ENCODE results near the gene LRRC3B.

Gene LRRC3B

GRCh38 chr3:26588931-26589330, 33.6 kb upstream of the LRRC3B start:
- Histone ChIP-seq H2AFZ (ENCODE audit: low read depth) (no peak overlapping the region), H4K20me1 (ENCODE audit: insufficient read depth) (no peaks in the 10 kb centered on the region), H3K4me2 (no peak overlapping the region), H3K9ac (no peak overlapping the region), H3K4me1 (ENCODE audit: low read depth, poor library complexity, severe bottlenecking) (no peaks in the 10 kb centered on the region), H3K36me3 (ENCODE audit: insufficient read depth) (no peaks in the 10 kb centered on the region), H3K27me3 (ENCODE audit: insufficient read depth, low read depth) (no peaks in the 10 kb centered on the region), H3K79me2 (ENCODE audit: insufficient read depth, low read depth) (no peaks in the 10 kb centered on the region), H3K27ac (no peak overlapping the region), H3K4me3 (IDR thresholded peaks at IDR 0.05; ENCODE audit: insufficient read depth, low read depth, low read length) (no peak overlapping the region)
- TF ChIP-seq CTCF (conservative IDR thresholded peaks at IDR 0.05; ENCODE audit: low read depth, low read length) = no peak

- no peak for TF ChIP-seq CTCF (conservative IDR thresholded peaks at IDR 0.05; ENCODE audit: low read depth, low read length)
- no peaks in the 10 kb centered on the region for H3K27me3 ChIP-seq (ENCODE audit: insufficient read depth, low read depth)
- no peaks in the 10 kb centered on the region for H3K4me1 ChIP-seq (ENCODE audit: low read depth, poor library complexity, severe bottlenecking)
These were observed 32.9 kb upstream of the LRRC3B start for GRCh38 chr3:26589678-26590077.

GRCh38 chr3:26590919-26591484, 31.6 kb upstream of the LRRC3B start:
- no peaks in the 10 kb centered on the region for H3K4me1 ChIP-seq (ENCODE audit: low read depth, poor library complexity, severe bottlenecking)
- no peaks in the 10 kb centered on the region for H4K20me1 ChIP-seq (ENCODE audit: insufficient read depth)
- no peak for TF ChIP-seq CTCF (conservative IDR thresholded peaks at IDR 0.05; ENCODE audit: low read depth, low read length)

More at GRCh38 chr3:26589678-26590077, 32.9 kb upstream of the LRRC3B start:
- no peak overlapping the region for H3K4me2 ChIP-seq
- H3K27ac ChIP-seq = no peak overlapping the region
- H3K36me3 ChIP-seq (ENCODE audit: insufficient read depth) = no peaks in the 10 kb centered on the region
- H3K4me3 ChIP-seq (IDR thresholded peaks at IDR 0.05; ENCODE audit: insufficient read depth, low read depth, low read length) = no peak overlapping the region
- no peaks in the 10 kb centered on the region for H3K79me2 ChIP-seq (ENCODE audit: insufficient read depth, low read depth)
- no peak overlapping the region for H3K9ac ChIP-seq
- no peak overlapping the region for H2AFZ ChIP-seq (ENCODE audit: low read depth)
- H4K20me1 ChIP-seq (ENCODE audit: insufficient read depth) = no peaks in the 10 kb centered on the region

GRCh38 chr3:26591926-26592325, 30.6 kb upstream of the LRRC3B start:
- Histone ChIP-seq H3K27ac (no peak overlapping the region), H4K20me1 (ENCODE audit: insufficient read depth) (no peaks in the 10 kb centered on the region), H3K79me2 (ENCODE audit: insufficient read depth, low read depth) (no peaks in the 10 kb centered on the region), H3K4me2 (no peak overlapping the region), H3K4me3 (IDR thresholded peaks at IDR 0.05; ENCODE audit: insufficient read depth, low read depth, low read length) (no peak overlapping the region), H3K9ac (no peak overlapping the region), H3K27me3 (ENCODE audit: insufficient read depth, low read depth) (no peaks in the 10 kb centered on the region), H3K36me3 (ENCODE audit: insufficient read depth) (no peaks in the 10 kb centered on the region), H3K4me1 (ENCODE audit: low read depth, poor library complexity, severe bottlenecking) (no peaks in the 10 kb centered on the region), H2AFZ (ENCODE audit: low read depth) (no peak overlapping the region)
- TF ChIP-seq CTCF (conservative IDR thresholded peaks at IDR 0.05; ENCODE audit: low read depth, low read length) = no peak

More at GRCh38 chr3:26590919-26591484, 31.6 kb upstream of the LRRC3B start:
- H3K9ac ChIP-seq = no peak overlapping the region
- no peak overlapping the region for H3K27ac ChIP-seq
- H3K4me3 ChIP-seq (IDR thresholded peaks at IDR 0.05; ENCODE audit: insufficient read depth, low read depth, low read length) = no peak overlapping the region
- no peaks in the 10 kb centered on the region for H3K27me3 ChIP-seq (ENCODE audit: insufficient read depth, low read depth)
- no peaks in the 10 kb centered on the region for H3K79me2 ChIP-seq (ENCODE audit: insufficient read depth, low read depth)
- no peak overlapping the region for H2AFZ ChIP-seq (ENCODE audit: low read depth)
- no peak overlapping the region for H3K4me2 ChIP-seq
- no peaks in the 10 kb centered on the region for H3K36me3 ChIP-seq (ENCODE audit: insufficient read depth)
